Activated CD4-positive, alpha-beta memory T cell treated with anti-CD3 and anti-CD28 coated beads, Interleukin-2, amount 10 ng/mL, durations not matched to agents 7 days and 5 days (primary cell): ENCODE results near the gene HDAC8. TPM values are rescaled to one million over a fixed set of nuclear protein-coding genes. Genes with fewer than 3 reads are reported as not detected.
A peak's percentile ranks its signal among the peaks of the same experiment; 100 is the strongest.

Experiments used
- CTCF ChIA-PET: fragments of 350-600 bp; sonication (Branson Sonifier 250); formaldehyde crosslinking; loops from one replicate; lab custom pipeline; 2021; ENCODE audit warnings: antibody characterized with exemption, inconsistent platforms; lab: Charles Lee
- POLR2A ChIA-PET: fragments of 350-600 bp; sonication (Branson Sonifier 250); formaldehyde crosslinking; loops from one replicate; lab custom pipeline; 2021; ENCODE audit warnings: antibody characterized with exemption; lab: Charles Lee
- DNase-seq: peaks from one replicate; pipeline ENCODE4 v3.0.0-alpha.2; 2020
- H3K27ac Mint-ChIP-seq: one replicate; pipeline ENCODE4 v1.8.0; 2021; ENCODE audit warnings: mild to moderate bottlenecking, mixed read lengths
- H3K27me3 Mint-ChIP-seq: one replicate; pipeline ENCODE4 v1.8.0; 2021; ENCODE audit warnings: mixed read lengths
- H3K36me3 Mint-ChIP-seq: one replicate; pipeline ENCODE4 v1.8.0; 2021; ENCODE audit warnings: low read depth, mixed read lengths
- H3K4me1 Mint-ChIP-seq: one replicate; pipeline ENCODE4 v1.8.0; 2021; ENCODE audit warnings: mixed read lengths
- H3K4me3 Mint-ChIP-seq: one replicate; pipeline ENCODE4 v1.8.0; 2021; ENCODE audit warnings: mild to moderate bottlenecking, mixed read lengths
- H3K9me3 Mint-ChIP-seq: one replicate; pipeline ENCODE4 v1.8.0; 2021; ENCODE audit warnings: mixed read lengths
- total RNA-seq, 2 experiments: library from RNA; stranded (reverse); gene quantifications; one replicate each; pipeline ENCODE4 v1.2.3, GENCODE V29; 2021

Gene HDAC8
- total RNA-seq, 2 experiments from 2014 or later, result 23.8 to 24.1 TPM

DNA sequence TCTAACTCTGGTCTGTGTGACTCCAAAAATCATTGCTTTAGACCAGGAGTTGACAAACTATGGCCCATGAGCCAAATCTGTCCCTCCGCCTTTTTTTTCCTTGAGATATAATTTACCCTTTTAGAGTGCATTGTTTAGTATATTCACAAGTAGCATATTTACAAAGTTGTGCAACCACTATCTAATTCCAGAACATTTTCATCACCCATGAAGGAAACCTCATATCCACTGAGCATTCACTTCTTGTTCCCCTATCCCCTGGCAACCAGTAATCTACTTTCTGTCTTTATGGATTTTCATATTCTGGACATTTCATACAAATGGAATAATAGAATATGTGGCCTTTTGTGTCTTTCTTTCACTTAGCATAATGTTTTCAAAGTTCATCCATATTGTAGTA is 199.5 kb downstream of the HDAC8 start:
- Mint-ChIP-seq H3K27me3 (no peaks in the 10 kb centered on the region), H3K36me3 (no peaks in the 10 kb centered on the region), H3K27ac (no peak overlapping the region), H3K4me3 (no peak overlapping the region), H3K4me1 (no peaks in the 10 kb centered on the region), H3K9me3 (no peaks in the 10 kb centered on the region)
- POLR2A ChIA-PET, result no interaction called here
- CTCF ChIA-PET, result no interaction called here
- no peak for DNase-seq

DNA sequence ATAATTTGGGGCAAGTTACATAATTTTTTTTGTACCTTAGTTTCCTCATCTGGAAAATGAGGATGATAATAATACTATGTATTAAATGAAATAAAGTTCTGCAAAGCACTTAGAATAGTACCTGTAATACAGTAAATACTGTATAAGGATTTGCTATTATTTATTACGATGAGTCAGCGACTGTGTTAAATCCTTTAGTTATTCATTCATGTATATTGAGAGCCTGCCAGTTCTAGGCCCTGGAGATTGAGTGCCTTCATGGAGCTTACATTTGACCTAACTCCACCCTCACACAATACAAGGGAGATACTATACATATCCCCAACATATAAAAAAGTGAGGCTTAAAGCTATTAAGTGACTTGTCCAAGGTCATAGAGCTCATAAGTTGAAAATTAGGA is 199.9 kb downstream of the HDAC8 start:
- H3K4me3 Mint-ChIP-seq, result no peak overlapping the region
- no peaks in the 10 kb centered on the region for H3K27me3 Mint-ChIP-seq
- H3K36me3 Mint-ChIP-seq, result no peaks in the 10 kb centered on the region
- POLR2A ChIA-PET, result no interaction called here
- H3K4me1 Mint-ChIP-seq, result no peaks in the 10 kb centered on the region
- no peak overlapping the region for H3K27ac Mint-ChIP-seq
- no peak for DNase-seq
- no peaks in the 10 kb centered on the region for H3K9me3 Mint-ChIP-seq
- CTCF ChIA-PET, result no interaction called here

DNA sequence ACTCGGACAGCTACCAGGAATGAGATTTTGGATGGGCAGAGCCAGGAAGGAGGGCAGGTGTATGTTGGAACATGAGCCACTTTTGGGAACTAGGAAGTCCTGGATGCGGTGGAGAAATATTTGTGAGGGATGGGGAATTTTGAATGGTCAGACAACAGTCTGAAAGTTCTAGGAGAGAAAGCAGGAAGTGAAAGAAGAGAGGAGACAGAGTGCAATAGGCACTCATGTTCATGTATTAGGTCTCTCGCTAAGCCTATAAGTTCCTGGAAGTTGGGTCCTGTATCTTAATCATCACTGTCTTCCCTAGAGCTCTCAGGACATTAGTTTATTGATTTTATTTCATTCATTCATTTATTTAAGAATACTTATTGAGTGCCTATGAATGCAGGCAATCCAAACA is 201.2 kb downstream of the HDAC8 start:
- CTCF ChIA-PET, result no interaction called here
- POLR2A ChIA-PET, result no interaction called here
- no peak overlapping the region for H3K27ac Mint-ChIP-seq
- no peaks in the 10 kb centered on the region for H3K36me3 Mint-ChIP-seq
- no peaks in the 10 kb centered on the region for H3K4me1 Mint-ChIP-seq
- H3K9me3 Mint-ChIP-seq, result no peaks in the 10 kb centered on the region
- no peak for DNase-seq
- no peak overlapping the region for H3K4me3 Mint-ChIP-seq
- H3K27me3 Mint-ChIP-seq, result no peaks in the 10 kb centered on the region

DNA sequence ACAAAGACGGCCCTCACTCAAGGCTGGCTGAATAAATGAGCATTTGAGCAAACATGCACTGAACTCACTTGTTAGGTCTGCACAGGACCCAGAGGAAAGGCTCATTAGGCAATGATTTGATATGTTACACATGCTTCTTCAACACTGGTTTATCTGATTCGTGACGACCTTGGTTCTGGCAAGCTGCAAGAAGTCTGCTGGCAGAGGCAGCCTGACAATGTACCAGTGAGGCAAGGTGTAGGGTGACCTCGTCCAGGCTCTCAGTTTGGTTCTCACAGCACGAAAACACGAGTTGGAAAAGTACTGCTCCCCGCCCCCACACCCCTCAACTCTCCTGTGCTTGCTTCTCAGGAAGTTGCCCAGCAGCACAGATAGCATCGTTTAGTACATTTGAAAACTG is 203.8 kb downstream of the HDAC8 start:
- ChIA-PET POLR2A (no interaction called here), CTCF (no interaction called here)
- Mint-ChIP-seq H3K4me1 (no peaks in the 10 kb centered on the region), H3K4me3 (no peak overlapping the region), H3K27me3 (no peaks in the 10 kb centered on the region), H3K9me3 (no peaks in the 10 kb centered on the region), H3K27ac (no peak overlapping the region), H3K36me3 (no peaks in the 10 kb centered on the region)
- no peak for DNase-seq

DNA sequence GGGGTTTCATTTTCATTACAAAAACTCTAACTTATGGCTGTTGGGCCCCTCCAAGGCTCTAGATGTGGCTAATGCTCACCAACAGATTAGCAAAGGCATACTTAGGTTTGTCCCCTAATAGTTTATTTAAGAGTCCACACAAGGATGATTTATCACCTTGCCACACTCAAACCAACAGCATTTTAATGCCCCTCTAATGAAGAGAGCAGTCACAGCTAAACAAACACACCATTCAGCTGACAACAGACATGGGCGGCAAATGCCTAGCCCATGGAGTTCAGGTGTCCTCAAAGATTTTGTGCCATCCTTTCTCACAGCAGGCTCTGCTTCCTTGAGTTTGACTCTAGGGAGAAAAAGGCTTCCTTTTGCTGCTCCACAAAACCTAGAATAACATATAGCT is 205.1 kb downstream of the HDAC8 start:
- no peaks in the 10 kb centered on the region for H3K36me3 Mint-ChIP-seq
- H3K4me1 Mint-ChIP-seq, result no peaks in the 10 kb centered on the region
- no peaks in the 10 kb centered on the region for H3K9me3 Mint-ChIP-seq
- CTCF ChIA-PET, result no interaction called here
- H3K27ac Mint-ChIP-seq, result no peak overlapping the region
- H3K27me3 Mint-ChIP-seq, result no peaks in the 10 kb centered on the region
- POLR2A ChIA-PET, result no interaction called here
- DNase-seq, result no peak
- no peak overlapping the region for H3K4me3 Mint-ChIP-seq

DNA sequence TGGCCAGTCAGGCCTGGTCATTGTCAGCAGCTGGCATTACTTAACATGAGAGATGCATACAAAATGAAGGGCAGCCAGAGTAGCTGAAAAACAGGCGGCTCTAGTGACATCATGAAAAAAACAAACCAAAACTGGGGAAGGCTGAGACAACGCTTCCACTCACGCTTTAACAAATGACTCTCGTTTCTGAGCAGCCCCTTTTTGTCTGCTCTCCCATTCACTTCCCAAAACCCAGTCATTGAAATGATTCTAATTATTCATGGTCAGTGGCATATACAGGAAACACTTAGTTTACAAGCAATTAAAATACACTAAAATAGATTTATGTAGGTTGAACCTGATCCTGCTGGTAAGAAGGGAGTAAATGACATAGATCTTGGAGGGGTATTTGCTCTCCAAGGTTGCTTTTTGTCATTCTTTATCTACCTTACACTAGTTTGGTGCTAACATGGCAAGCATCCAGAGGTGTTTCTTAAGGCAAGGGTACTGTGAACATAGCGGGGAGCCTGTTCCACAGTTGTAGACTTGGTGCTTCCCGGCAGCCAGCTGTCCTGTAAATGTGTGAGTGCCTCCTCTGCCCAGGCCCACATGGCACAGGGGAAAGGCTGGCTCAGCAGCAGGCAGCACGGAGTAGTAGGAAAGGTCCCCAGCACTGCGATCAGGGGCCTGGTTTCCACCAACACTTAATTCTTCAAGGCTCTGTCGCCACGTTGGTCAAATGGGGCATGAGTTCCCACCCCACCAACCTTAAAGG is 205.8 kb downstream of the HDAC8 start:
- POLR2A ChIA-PET, result no interaction called here
- Mint-ChIP-seq H3K4me1 (no peaks in the 10 kb centered on the region), H3K9me3 (no peaks in the 10 kb centered on the region), H3K36me3 (no peaks in the 10 kb centered on the region), H3K27me3 (no peaks in the 10 kb centered on the region), H3K27ac (no peak overlapping the region), H3K4me3 (no peak overlapping the region)
- CTCF ChIA-PET, result no interaction called here
- no peak for DNase-seq

DNA sequence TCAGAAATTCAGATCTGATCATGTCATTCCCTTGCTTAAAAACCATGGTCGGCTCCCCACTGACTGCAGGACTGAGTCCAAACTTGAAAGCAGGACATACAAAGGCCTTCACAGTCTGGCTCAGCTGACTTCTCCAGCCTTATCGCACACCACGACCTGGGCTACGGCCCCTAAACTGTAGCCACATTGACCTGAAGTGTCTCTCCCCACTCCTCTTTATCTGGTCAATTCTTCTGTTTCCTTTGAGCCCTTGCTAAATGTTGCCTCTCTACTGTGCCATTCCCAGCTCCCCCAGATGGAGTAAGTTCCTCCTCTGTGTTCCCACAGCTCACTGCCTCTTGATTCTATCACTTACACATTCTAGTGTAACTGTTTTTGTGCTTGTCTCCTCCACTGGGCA is 206.5 kb downstream of the HDAC8 start:
- Mint-ChIP-seq H3K36me3 (no peaks in the 10 kb centered on the region), H3K27ac (no peak overlapping the region), H3K4me1 (no peaks in the 10 kb centered on the region), H3K9me3 (no peaks in the 10 kb centered on the region), H3K4me3 (no peak overlapping the region), H3K27me3 (no peaks in the 10 kb centered on the region)
- ChIA-PET POLR2A (no interaction called here), CTCF (no interaction called here)
- DNase-seq, result no peak

DNA sequence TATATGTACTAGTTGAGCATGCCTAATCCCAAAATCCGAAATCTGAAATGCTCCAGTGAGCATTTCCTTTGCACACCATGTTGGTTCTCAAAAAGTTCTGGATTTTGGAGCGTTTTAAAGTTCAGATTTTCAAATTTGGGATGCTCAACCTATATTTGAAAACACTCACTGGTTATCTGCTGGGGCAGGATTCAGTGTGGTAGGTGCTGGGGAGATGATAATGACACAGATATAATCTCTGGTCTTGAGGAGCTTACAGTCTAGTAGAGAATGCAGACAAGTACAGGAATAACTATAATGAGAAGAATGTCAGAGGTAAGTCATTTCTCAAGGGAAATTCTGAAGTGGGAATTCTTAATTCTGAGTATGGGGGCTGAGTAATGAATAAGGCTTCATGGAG is 207.5 kb downstream of the HDAC8 start:
- H3K36me3 Mint-ChIP-seq, result no peaks in the 10 kb centered on the region
- H3K27ac Mint-ChIP-seq, result no peak overlapping the region
- H3K9me3 Mint-ChIP-seq, result no peaks in the 10 kb centered on the region
- H3K4me1 Mint-ChIP-seq, result no peaks in the 10 kb centered on the region
- CTCF ChIA-PET, result no interaction called here
- no peak for DNase-seq
- H3K27me3 Mint-ChIP-seq, result no peaks in the 10 kb centered on the region
- POLR2A ChIA-PET, result no interaction called here
- H3K4me3 Mint-ChIP-seq, result no peak overlapping the region

DNA sequence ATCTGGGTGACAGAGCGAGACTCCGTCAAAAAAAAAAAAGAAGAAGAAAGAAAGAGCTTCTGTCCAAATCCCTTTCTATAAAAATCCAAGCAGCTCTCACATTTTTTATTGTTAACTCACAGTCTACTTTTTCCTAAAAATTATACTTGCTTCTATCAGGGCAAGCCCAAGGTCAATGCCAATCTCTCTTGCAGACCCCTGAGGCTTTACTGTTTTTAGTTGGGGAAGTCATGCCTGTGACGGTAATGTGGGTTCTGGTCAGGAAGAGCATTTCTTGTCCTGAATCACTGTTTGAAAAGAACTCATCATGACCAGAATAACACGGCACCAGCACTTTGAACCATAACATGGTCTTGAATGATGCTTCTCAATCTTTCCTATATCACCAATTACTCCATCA is 212.3 kb downstream of the HDAC8 start:
- Mint-ChIP-seq H3K4me3 (no peak overlapping the region), H3K9me3 (no peaks in the 10 kb centered on the region), H3K4me1 (no peaks in the 10 kb centered on the region), H3K36me3 (no peaks in the 10 kb centered on the region), H3K27me3 (no peaks in the 10 kb centered on the region), H3K27ac (no peak overlapping the region)
- no peak for DNase-seq
- ChIA-PET POLR2A (no interaction called here), CTCF (no interaction called here)

DNA sequence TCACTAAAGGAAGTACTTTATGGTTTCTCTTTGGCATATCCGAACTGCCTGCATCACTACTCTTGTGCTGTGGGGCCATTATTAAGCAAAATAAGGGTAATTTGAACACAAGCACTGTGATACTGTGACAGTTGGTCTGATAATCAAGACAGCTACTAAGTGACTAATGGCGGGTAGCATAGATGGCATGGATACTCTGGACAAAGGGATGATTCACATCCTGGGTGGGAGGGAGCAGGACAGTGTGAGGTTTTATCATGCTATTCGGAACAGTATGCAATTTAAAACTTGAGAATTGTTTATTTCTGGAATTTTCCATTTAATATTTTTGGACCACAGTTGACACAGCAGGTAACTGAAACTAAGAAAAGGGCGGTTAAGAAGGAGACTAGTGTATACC is 214.3 kb downstream of the HDAC8 start:
- H3K4me1 Mint-ChIP-seq, result no peaks in the 10 kb centered on the region
- no peak overlapping the region for H3K27ac Mint-ChIP-seq
- H3K4me3 Mint-ChIP-seq, result no peak overlapping the region
- no peaks in the 10 kb centered on the region for H3K27me3 Mint-ChIP-seq
- no peaks in the 10 kb centered on the region for H3K9me3 Mint-ChIP-seq
- no peaks in the 10 kb centered on the region for H3K36me3 Mint-ChIP-seq
- DNase-seq, result no peak
- ChIA-PET CTCF (no interaction called here), POLR2A (no interaction called here)

DNA sequence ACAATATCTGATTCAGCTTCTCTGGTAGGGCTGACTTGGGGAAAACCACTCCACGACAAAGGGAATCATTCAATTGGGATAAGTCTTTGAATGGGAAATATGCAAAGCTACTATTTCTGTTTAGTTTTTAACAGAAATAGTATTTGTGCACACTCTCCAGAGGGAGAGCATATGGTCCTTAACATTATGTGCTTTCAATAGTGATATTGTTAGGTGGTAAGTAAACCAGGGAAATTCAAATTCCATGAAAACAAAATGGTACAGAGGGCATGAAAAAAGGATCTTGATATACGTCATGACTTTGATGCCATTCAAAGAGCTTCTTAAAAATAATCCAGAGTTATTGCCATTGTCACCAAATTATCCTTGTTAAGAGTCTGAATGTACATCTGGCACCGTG is 219.9 kb downstream of the HDAC8 start:
- Mint-ChIP-seq H3K27me3 (no peaks in the 10 kb centered on the region), H3K9me3 (no peaks in the 10 kb centered on the region), H3K36me3 (peaks cover 9% of the 10 kb centered on the region), H3K4me3 (no peak overlapping the region), H3K4me1 (peaks cover 16% of the 10 kb centered on the region), H3K27ac (no peak overlapping the region)
- POLR2A ChIA-PET, result no interaction called here
- no peak for DNase-seq
- CTCF ChIA-PET, result no interaction called here

DNA sequence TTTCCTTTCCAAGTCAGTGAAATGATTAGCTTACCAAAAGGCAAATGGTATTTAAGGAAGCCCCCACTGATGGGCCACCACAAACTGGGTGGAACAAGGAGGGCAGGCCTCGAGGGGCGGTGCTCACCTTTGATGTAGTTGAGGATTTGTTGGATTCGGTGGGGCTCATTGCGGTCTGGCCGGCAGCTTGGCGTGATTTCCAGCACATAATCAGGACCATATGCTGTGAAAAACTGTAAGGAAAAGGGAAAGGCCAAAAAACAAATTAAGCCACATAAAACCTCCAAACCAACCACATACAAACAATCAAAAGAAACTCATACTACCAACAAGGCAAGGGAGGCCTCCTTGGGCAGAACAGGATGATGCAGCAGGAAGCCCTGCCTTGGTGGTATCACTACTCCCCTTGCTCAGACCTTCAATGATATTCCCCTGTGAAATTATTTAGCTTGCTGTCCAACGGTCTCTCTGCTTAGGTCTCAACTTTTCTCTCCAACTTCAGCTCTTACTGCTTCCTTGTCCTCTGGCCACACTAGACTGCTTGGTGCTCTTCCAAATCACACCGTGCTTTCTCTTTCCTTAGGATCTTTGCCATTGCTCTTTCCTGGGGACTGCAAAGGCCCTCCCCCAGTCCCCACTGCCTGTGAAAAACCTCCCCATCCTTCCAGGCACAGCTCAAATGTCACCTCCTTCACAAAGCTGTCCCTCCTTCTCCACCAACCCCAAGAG is 220.9 kb downstream of the HDAC8 start:
- ChIA-PET POLR2A (no interaction called here), CTCF (no interaction called here)
- Mint-ChIP-seq H3K4me3 (no peak overlapping the region), H3K36me3 (peaks cover 11% of the 10 kb centered on the region), H3K27me3 (no peaks in the 10 kb centered on the region), H3K4me1 (peaks cover 16% of the 10 kb centered on the region), H3K9me3 (no peaks in the 10 kb centered on the region), H3K27ac (no peak overlapping the region)
- DNase-seq, result no peak

DNA sequence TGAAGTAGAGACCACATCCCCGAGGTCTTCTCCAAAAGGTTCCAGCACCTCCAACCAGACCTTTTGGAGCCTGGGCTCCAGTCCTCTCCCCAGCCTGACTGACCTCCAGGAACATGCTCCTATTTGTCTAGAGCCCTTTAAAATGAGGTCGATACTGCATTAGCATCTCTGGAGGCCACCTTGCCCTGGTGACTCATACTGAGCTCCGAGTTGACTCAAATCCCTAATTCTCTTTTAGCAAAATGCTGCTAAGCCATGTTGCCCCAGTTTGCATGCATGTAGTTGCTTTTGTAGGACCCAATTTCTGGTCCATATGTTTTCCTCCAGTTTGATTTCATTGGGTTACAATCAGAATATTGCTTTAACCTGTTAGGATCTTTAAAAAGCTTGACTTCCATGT is 223.5 kb downstream of the HDAC8 start:
- Mint-ChIP-seq H3K4me1 (peaks cover 16% of the 10 kb centered on the region), H3K9me3 (no peaks in the 10 kb centered on the region), H3K36me3 (peaks cover 11% of the 10 kb centered on the region), H3K27ac (peak overlapping the region; percentile 27), H3K27me3 (no peaks in the 10 kb centered on the region), H3K4me3 (no peak overlapping the region)
- CTCF ChIA-PET, result no interaction called here
- peak; percentile 19 for DNase-seq
- POLR2A ChIA-PET, result no interaction called here
